KMS-11 (cell line): ENCODE measurements around the gene CDKN2C.

Experiments
- H2AFZ ChIP-seq: fragments of 200-600 bp; sonication (generic); 2 replicates; pipeline ENCODE4 v1.6.1; 2016; ENCODE audit warnings: antibody characterized with exemption, mixed run types, low read depth
- H3K27ac ChIP-seq: fragments of 200-600 bp; sonication (generic); 2 replicates; pipeline ENCODE4 v1.6.1; 2016; ENCODE audit warnings: mild to moderate bottlenecking, mixed run types
- H3K27me3 ChIP-seq: fragments of 200-600 bp; sonication (generic); 2 replicates; pipeline ENCODE4 v1.6.1; 2017; ENCODE audit warnings: mild to moderate bottlenecking, low read depth, mixed run types, moderate library complexity; ENCODE audit not compliant: insufficient read depth
- H3K36me3 ChIP-seq: fragments of 200-600 bp; sonication (generic); 2 replicates; pipeline ENCODE4 v1.6.1; 2017; ENCODE audit warnings: mild to moderate bottlenecking, mixed run types; ENCODE audit not compliant: insufficient read depth
- H3K4me1 ChIP-seq: fragments of 200-600 bp; sonication (generic); 2 replicates; pipeline ENCODE4 v1.6.1; 2016; ENCODE audit warnings: mild to moderate bottlenecking, low read depth, mixed run types; ENCODE audit not compliant: poor library complexity, severe bottlenecking
- H3K4me2 ChIP-seq: fragments of 200-600 bp; sonication (generic); 2 replicates; pipeline ENCODE4 v1.7.0; 2016; ENCODE audit warnings: mild to moderate bottlenecking, mixed run types
- H3K4me3 ChIP-seq: fragments of 200-600 bp; sonication (generic); IDR thresholded peaks from 2 replicates; pipeline ENCODE4 v1.6.1; 2017; ENCODE audit warnings: low read depth, low read length, mixed read lengths; ENCODE audit not compliant: insufficient read depth
- H3K79me2 ChIP-seq: fragments of 200-600 bp; sonication (generic); 2 replicates; pipeline ENCODE4 v1.6.1; 2016; ENCODE audit warnings: low read depth, mixed run types; ENCODE audit not compliant: insufficient read depth
- H3K9ac ChIP-seq: fragments of 200-600 bp; sonication (generic); 2 replicates; pipeline ENCODE4 v1.6.1; 2016; ENCODE audit warnings: mild to moderate bottlenecking, mixed run types
- H4K20me1 ChIP-seq: fragments of 200-600 bp; sonication (generic); 2 replicates; pipeline ENCODE4 v1.6.1; 2016; ENCODE audit warnings: mild to moderate bottlenecking, mixed run types; ENCODE audit not compliant: insufficient read depth
- CTCF ChIP-seq: fragments of 200-600 bp; sonication (generic); conservative IDR thresholded peaks from 2 replicates; pipeline ENCODE4 v1.6.1; 2017; ENCODE audit warnings: low read depth, mild to moderate bottlenecking, antibody characterized with exemption, low read length, moderate library complexity, mixed read lengths

The CDKN2C gene

GRCh38 chr1:50976111-50976889 is 6.3 kb downstream of the CDKN2C start:
- H2AFZ ChIP-seq: no peak overlapping the region
- peak overlapping the region; percentile 72 for H3K4me2 ChIP-seq
- H3K9ac ChIP-seq: peak overlapping the region; percentile 98
- H3K79me2 ChIP-seq: peaks cover 86% of the 10 kb centered on the region
- H3K27ac ChIP-seq: peak overlapping the region; percentile 99
- H3K4me1 ChIP-seq: no peaks in the 10 kb centered on the region
- no peaks in the 10 kb centered on the region for H3K27me3 ChIP-seq
- no peak overlapping the region for H3K4me3 ChIP-seq
- H4K20me1 ChIP-seq: no peaks in the 10 kb centered on the region
- H3K36me3 ChIP-seq: peaks cover 10% of the 10 kb centered on the region; the same call in 1 of the 2 replicates
- TF ChIP-seq CTCF: no peak

- Histone ChIP-seq H3K9ac (peak overlapping the region; percentile 98), H3K36me3 (peaks cover 10% of the 10 kb centered on the region; the same call in 1 of the 2 replicates), H3K79me2 (peaks cover 86% of the 10 kb centered on the region), H3K4me2 (peak overlapping the region; percentile 48), H3K27ac (peak overlapping the region; percentile 99), H3K4me1 (no peaks in the 10 kb centered on the region), H2AFZ (no peak overlapping the region), H4K20me1 (no peaks in the 10 kb centered on the region), H3K27me3 (no peaks in the 10 kb centered on the region), H3K4me3 (no peak overlapping the region)
- no peak for TF ChIP-seq CTCF
These were observed 7.0 kb downstream of the CDKN2C start for GRCh38 chr1:50976890-50977574.

- Histone ChIP-seq H3K4me2 (no peak overlapping the region), H3K27me3 (no peaks in the 10 kb centered on the region), H3K4me3 (no peak overlapping the region), H3K4me1 (no peaks in the 10 kb centered on the region), H2AFZ (no peak overlapping the region), H3K9ac (peak overlapping the region; percentile 98), H3K27ac (peak overlapping the region; percentile 99), H4K20me1 (no peaks in the 10 kb centered on the region), H3K36me3 (peaks cover 8% of the 10 kb centered on the region; the same call in 1 of the 2 replicates), H3K79me2 (peaks cover 89% of the 10 kb centered on the region)
- TF ChIP-seq CTCF: no peak
These were observed 7.6 kb downstream of the CDKN2C start for GRCh38 chr1:50977575-50978143.

- no peaks in the 10 kb centered on the region for H3K4me1 ChIP-seq
- H3K9ac ChIP-seq: peak overlapping the region; percentile 97
- peaks cover 2% of the 10 kb centered on the region; the same call in 1 of the 2 replicates for H3K36me3 ChIP-seq
- H4K20me1 ChIP-seq: no peaks in the 10 kb centered on the region
- TF ChIP-seq CTCF: no peak
- no peaks in the 10 kb centered on the region for H3K27me3 ChIP-seq
- no peak overlapping the region for H3K4me2 ChIP-seq
- H3K27ac ChIP-seq: peak overlapping the region; percentile 99
- no peak overlapping the region for H3K4me3 ChIP-seq
- no peak overlapping the region for H2AFZ ChIP-seq
- H3K79me2 ChIP-seq: peaks cover 89% of the 10 kb centered on the region
These were observed 8.3 kb downstream of the CDKN2C start for GRCh38 chr1:50978144-50978851.
